Prostate gland (tissue), 2 donors: ENCODE measurements around the gene GH1.
"Not testable (repeated sequence)": the region's sequence is repeated elsewhere in the genome, so short reads cannot be mapped to it uniquely, and the experiment has no call there.

ENCODE experiments used
- POLR2A ChIP-seq: fragments of 450-650 bp; IDR thresholded peaks from one replicate; pipeline ENCODE4 v1.6.1; 2016; ENCODE audit warnings: antibody characterized with exemption, mild to moderate bottlenecking
- POLR2AphosphoS5 ChIP-seq: sonication (generic); formaldehyde crosslinking; IDR thresholded peaks from one replicate; pipeline ENCODE4 v1.6.1; 2017; ENCODE audit warnings: antibody characterized with exemption
- TF ChIP-seq, protein P1 (sequence below), 4 experiments: fragments of 200-600 bp in 2 of 4; fragments of 450-650 bp in 2 of 4; sonication (generic) in 2 of 4; IDR thresholded peaks; 1 replicate in 3 of 4; 2 replicates in 1 of 4; pipeline ENCODE4 v1.5.1; 2016 to 2019; ENCODE audit warnings: antibody characterized with exemption in 4 of 4, mild to moderate bottlenecking in 2 of 4, moderate library complexity in 2 of 4

DNA sequence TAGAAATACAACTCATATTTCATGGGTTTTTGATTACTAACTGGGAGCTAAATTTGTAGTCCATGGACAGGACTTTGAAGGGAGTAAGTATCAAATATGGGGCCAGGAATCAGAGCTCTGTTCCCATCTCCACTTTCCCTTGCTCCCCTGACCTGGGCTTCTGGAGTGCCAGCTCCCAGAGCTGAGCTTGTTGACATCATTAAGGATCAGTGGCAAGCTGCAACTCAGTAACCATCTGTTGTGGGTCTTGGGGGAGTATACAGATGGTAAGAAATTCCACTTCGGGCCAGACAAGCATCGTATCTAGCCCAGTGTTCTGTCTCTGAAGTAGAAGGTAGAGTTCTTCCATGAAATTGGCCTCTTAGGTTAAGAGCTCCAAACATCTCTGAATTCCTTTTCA is 16.7 kb downstream of the GH1 start:
- TF ChIP-seq, protein P1, sequence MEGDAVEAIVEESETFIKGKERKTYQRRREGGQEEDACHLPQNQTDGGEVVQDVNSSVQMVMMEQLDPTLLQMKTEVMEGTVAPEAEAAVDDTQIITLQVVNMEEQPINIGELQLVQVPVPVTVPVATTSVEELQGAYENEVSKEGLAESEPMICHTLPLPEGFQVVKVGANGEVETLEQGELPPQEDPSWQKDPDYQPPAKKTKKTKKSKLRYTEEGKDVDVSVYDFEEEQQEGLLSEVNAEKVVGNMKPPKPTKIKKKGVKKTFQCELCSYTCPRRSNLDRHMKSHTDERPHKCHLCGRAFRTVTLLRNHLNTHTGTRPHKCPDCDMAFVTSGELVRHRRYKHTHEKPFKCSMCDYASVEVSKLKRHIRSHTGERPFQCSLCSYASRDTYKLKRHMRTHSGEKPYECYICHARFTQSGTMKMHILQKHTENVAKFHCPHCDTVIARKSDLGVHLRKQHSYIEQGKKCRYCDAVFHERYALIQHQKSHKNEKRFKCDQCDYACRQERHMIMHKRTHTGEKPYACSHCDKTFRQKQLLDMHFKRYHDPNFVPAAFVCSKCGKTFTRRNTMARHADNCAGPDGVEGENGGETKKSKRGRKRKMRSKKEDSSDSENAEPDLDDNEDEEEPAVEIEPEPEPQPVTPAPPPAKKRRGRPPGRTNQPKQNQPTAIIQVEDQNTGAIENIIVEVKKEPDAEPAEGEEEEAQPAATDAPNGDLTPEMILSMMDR (IDR thresholded peaks at IDR 0.05): not testable (repeated sequence)
- TF ChIP-seq POLR2A, POLR2AphosphoS5: not testable (repeated sequence)
